ENCODE results near the gene ATP13A3. TPM values are rescaled to one million over a fixed set of nuclear protein-coding genes. Genes with fewer than 3 reads are reported as not detected.

Gene ATP13A3
- total and polyA plus RNA-seq, 10 of the 15 experiments (the other 5 are each of a cell fraction or from before 2014, with no cell fraction given): 14.0 to 108 (median 69.5) TPM

DNA sequence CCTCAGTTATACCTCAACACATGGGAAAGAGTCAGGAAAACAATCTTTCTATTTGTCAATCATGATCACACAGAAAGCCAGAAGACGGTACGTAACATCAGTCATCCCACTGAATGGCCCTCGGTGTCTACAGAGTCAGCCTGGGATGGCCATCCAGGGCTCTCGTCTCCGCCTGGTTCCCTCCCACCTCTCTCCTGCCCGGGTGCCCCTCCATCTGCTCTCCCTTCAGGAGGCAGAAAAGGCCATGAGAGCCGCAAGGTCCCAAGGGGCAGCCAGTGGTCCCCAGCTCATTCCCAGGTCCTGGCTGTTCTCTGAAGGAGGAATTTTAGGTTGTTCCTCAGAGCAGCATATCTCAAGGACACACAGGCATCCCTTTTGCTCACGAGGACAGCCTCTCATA, 112.9 kb downstream of the ATP13A3 start:
- POLR2A ChIA-PET: no interaction called here
- BruUV-seq (replicated peaks): no TSS peak
- FAIRE-seq (no peak), DNase-seq (ENCODE audit: low read depth, low spot score) (no peak), ATAC-seq (no peak)
- Histone ChIP-seq H3K9ac (ENCODE audit: control insufficient read depth, insufficient read depth, low read length) (no peak overlapping the region), H3K4me3 (no peak overlapping the region), H3K9me3 (replicated peaks; ENCODE audit: control insufficient read depth, insufficient read depth, low read length) (no peaks in the 10 kb centered on the region), H4K20me1 (ENCODE audit: control insufficient read depth, insufficient read depth) (no peaks in the 10 kb centered on the region), H3K4me1 (ENCODE audit: control insufficient read depth, insufficient read depth, low read length) (no peaks in the 10 kb centered on the region), H3K27ac (ENCODE audit: control insufficient read depth, insufficient read depth) (no peak overlapping the region), H3K27me3 (replicated peaks in 1 of 2; ENCODE audit: control insufficient read depth in 2 of 2, insufficient read depth in 2 of 2, low read length in 1 of 2) (peaks cover 3 to 5% of the 10 kb centered on the region in 2 experiments), H3K36me3 (ENCODE audit: control insufficient read depth in 2 of 2, insufficient read depth in 2 of 2, low read length in 1 of 2) (no peaks in the 10 kb centered on the region), H3K79me2 (ENCODE audit: control insufficient read depth, insufficient read depth, low read length) (no peaks in the 10 kb centered on the region), H3K4me2 (ENCODE audit: control insufficient read depth, insufficient read depth) (no peak overlapping the region), H2AFZ (ENCODE audit: control insufficient read depth, low read depth, low read length) (no peak overlapping the region)
- RAD21 ChIA-PET (ENCODE audit: unreplicated experiment): no interaction called here
- WGBS (ENCODE audit: insufficient coverage, insufficient replicate concordance, low lambda C conversion rate, missing lambda C conversion rate): 63% methylated on average over 8 of the region's 8 CpGs
- in situ Hi-C loops (cut with MboI) (no loop called here), intact Hi-C loops (cut with micrococcal nuclease; ENCODE audit: unreplicated experiment) (no loop called here)
- CTCF ChIA-PET: no interaction called here
- TF ChIP-seq BCL11A (IDR thresholded peaks at IDR 0.05; ENCODE audit: low read depth, low read length) (no peak), POU2F2 (IDR thresholded peaks at IDR 0.05; ENCODE audit: borderline replicate concordance, low read depth, low read length) (no peak)
- SMC1A ChIA-PET (ENCODE audit: uncharacterized antibody, unreplicated experiment): interaction anchor here (0.5 to 0.6 kb wide), 2 partner anchors 9 to 447 kb away, joined by 3 read pairs; no protein-coding TSS in a partner anchor

- Histone ChIP-seq H3K79me2 (ENCODE audit: control insufficient read depth, insufficient read depth, low read length) (no peaks in the 10 kb centered on the region), H3K9me3 (replicated peaks; ENCODE audit: control insufficient read depth, insufficient read depth, low read length) (no peaks in the 10 kb centered on the region), H2AFZ (ENCODE audit: control insufficient read depth, low read depth, low read length) (no peak overlapping the region), H3K4me1 (ENCODE audit: control insufficient read depth, insufficient read depth, low read length) (no peaks in the 10 kb centered on the region), H3K27ac (ENCODE audit: control insufficient read depth, insufficient read depth) (no peak overlapping the region), H3K4me2 (ENCODE audit: control insufficient read depth, insufficient read depth) (no peak overlapping the region), H3K9ac (ENCODE audit: control insufficient read depth, insufficient read depth, low read length) (no peak overlapping the region), H3K36me3 (ENCODE audit: control insufficient read depth in 2 of 2, insufficient read depth in 2 of 2, low read length in 1 of 2) (no peaks in the 10 kb centered on the region), H4K20me1 (ENCODE audit: control insufficient read depth, insufficient read depth) (no peaks in the 10 kb centered on the region), H3K4me3 (no peak overlapping the region), H3K27me3 (replicated peaks in 1 of 2; ENCODE audit: control insufficient read depth in 2 of 2, insufficient read depth in 2 of 2, low read length in 1 of 2) (peaks cover 8 to 10% of the 10 kb centered on the region in 2 experiments)
- RAD21 ChIA-PET (ENCODE audit: unreplicated experiment): no interaction called here
- SMC1A ChIA-PET (ENCODE audit: uncharacterized antibody, unreplicated experiment): interaction anchor here (0.6 kb wide), 1 partner anchor 10 kb away, joined by 3 read pairs; no protein-coding TSS in a partner anchor
- POLR2A ChIA-PET: interaction anchor here (0.6 kb wide), 1 partner anchor 18 kb away, joined by 8 read pairs; no protein-coding TSS in a partner anchor
- CTCF ChIA-PET: no interaction called here
- FAIRE-seq: no peak
- 51% methylated on average over 14 of the region's 14 CpGs for WGBS (ENCODE audit: insufficient coverage, insufficient replicate concordance, low lambda C conversion rate, missing lambda C conversion rate)
- DNase-seq (ENCODE audit: low read depth, low spot score): no peak
- BruUV-seq (replicated peaks): no TSS peak
- in situ Hi-C loops (cut with MboI): no loop called here
- intact Hi-C loops (cut with micrococcal nuclease; ENCODE audit: unreplicated experiment): no loop called here
- no peak for ATAC-seq
- TF ChIP-seq EED (IDR thresholded peaks at IDR 0.05; ENCODE audit: low read depth): no peak
Observed at GRCh38 chr3:194373028-194373427, 113.8 kb downstream of the ATP13A3 start.
